Lower leg skin (tissue), 3 donors: ENCODE data around the gene MFSD11.

Source experiments
- CTCF ChIP-seq, 3 donors: fragments of 450-650 bp; IDR thresholded peaks; one replicate each; pipeline ENCODE4 v1.5.1; 2016; ENCODE audit warnings: antibody characterized with exemption in 3 of 3, mild to moderate bottlenecking in 3 of 3, moderate library complexity in 2 of 3
- POLR2A ChIP-seq, 2 donors: fragments of 450-650 bp; IDR thresholded peaks; one replicate each; pipeline ENCODE4 v1.6.1; 2016 to 2017; ENCODE audit warnings: antibody characterized with exemption in 2 of 2, mild to moderate bottlenecking in 1 of 2, moderate library complexity in 1 of 2

- no peak for TF ChIP-seq POLR2A (IDR thresholded peaks at IDR 0.05)
- TF ChIP-seq CTCF (IDR thresholded peaks at IDR 0.05), result no peak
Observed at GRCh38 chr17:76715496-76715830, 22.5 kb upstream of the MFSD11 start.
